Measurements from ENCODE around the gene NDST1. TPM values are rescaled to one million over a fixed set of nuclear protein-coding genes. Genes with fewer than 3 reads are reported as not detected.

NDST1 gene
- total RNA-seq, 1 donor from 2014 or later = 321 TPM

- Mint-ChIP-seq H3K4me1 (ENCODE audit: low read depth, unreplicated experiment) (peaks cover 18% of the 10 kb centered on the region), H3K36me3 (ENCODE audit: low read depth, unreplicated experiment) (no peaks in the 10 kb centered on the region), H3K9me3 (ENCODE audit: unreplicated experiment) (no peaks in the 10 kb centered on the region), H3K4me3 (ENCODE audit: unreplicated experiment) (no peak overlapping the region), H3K27me3 (ENCODE audit: low read depth, unreplicated experiment) (peaks cover 4% of the 10 kb centered on the region), H3K27ac (ENCODE audit: unreplicated experiment) (no peak overlapping the region)
- Histone ChIP-seq H3K9me3 (ENCODE audit: insufficient read depth, low read depth, low read length) (no peaks in the 10 kb centered on the region), H3K27ac (ENCODE audit: low read depth, low read length) (no peak overlapping the region), H3K4me2 (ENCODE audit: low read length) (no peak overlapping the region), H3K36me3 (ENCODE audit: insufficient read depth, low read length) (no peaks in the 10 kb centered on the region), H2AFZ (ENCODE audit: low read depth, low read length) (no peak overlapping the region), H3K9ac (ENCODE audit: low read length) (no peak overlapping the region), H3K27me3 (ENCODE audit: insufficient read depth, low read length) (no peaks in the 10 kb centered on the region), H3K4me1 (ENCODE audit: insufficient read depth, low read length) (peaks cover 6% of the 10 kb centered on the region), H3K79me2 (ENCODE audit: insufficient read depth, low read length) (no peaks in the 10 kb centered on the region), H4K20me1 (ENCODE audit: insufficient read depth, low read length) (no peaks in the 10 kb centered on the region), H3K4me3 (ENCODE audit: insufficient read depth, low read depth, low read length) (no peak overlapping the region)
- FAIRE-seq = no peak
- DNase-seq (ENCODE audit: low read depth) = no peak
- TF ChIP-seq EZH2 (IDR thresholded peaks at IDR 0.05; ENCODE audit: insufficient read depth, low read length) (no peak), CTCF (IDR thresholded peaks at IDR 0.05; ENCODE audit: insufficient read depth, low read depth, low read length) (no peak)
Observed at GRCh38 chr5:150565868-150566267, 57.9 kb downstream of the NDST1 start.

- Mint-ChIP-seq H3K27me3 (ENCODE audit: low read depth, unreplicated experiment) (peaks cover 4% of the 10 kb centered on the region), H3K4me3 (ENCODE audit: unreplicated experiment) (no peak overlapping the region), H3K4me1 (ENCODE audit: low read depth, unreplicated experiment) (peaks cover 13% of the 10 kb centered on the region), H3K9me3 (ENCODE audit: unreplicated experiment) (no peaks in the 10 kb centered on the region), H3K27ac (ENCODE audit: unreplicated experiment) (peak overlapping the region; percentile 91), H3K36me3 (ENCODE audit: low read depth, unreplicated experiment) (no peaks in the 10 kb centered on the region)
- Histone ChIP-seq H2AFZ (ENCODE audit: low read depth, low read length) (no peak overlapping the region), H3K9ac (ENCODE audit: low read length) (no peak overlapping the region), H3K4me3 (ENCODE audit: insufficient read depth, low read depth, low read length) (no peak overlapping the region), H3K36me3 (ENCODE audit: insufficient read depth, low read length) (no peaks in the 10 kb centered on the region), H3K4me2 (ENCODE audit: low read length) (no peak overlapping the region), H3K27me3 (ENCODE audit: insufficient read depth, low read length) (no peaks in the 10 kb centered on the region), H3K9me3 (ENCODE audit: insufficient read depth, low read depth, low read length) (no peaks in the 10 kb centered on the region), H4K20me1 (ENCODE audit: insufficient read depth, low read length) (no peaks in the 10 kb centered on the region), H3K4me1 (ENCODE audit: insufficient read depth, low read length) (peaks cover 6% of the 10 kb centered on the region), H3K79me2 (ENCODE audit: insufficient read depth, low read length) (no peaks in the 10 kb centered on the region), H3K27ac (ENCODE audit: low read depth, low read length) (peak overlapping the region; percentile 1)
- FAIRE-seq (no peak), DNase-seq (ENCODE audit: low read depth) (peak; percentile 92)
- TF ChIP-seq EZH2 (IDR thresholded peaks at IDR 0.05; ENCODE audit: insufficient read depth, low read length) (no peak), CTCF (IDR thresholded peaks at IDR 0.05; ENCODE audit: insufficient read depth, low read depth, low read length) (no peak)
Observed at GRCh38 chr5:150567031-150567717, 59.2 kb downstream of the NDST1 start.

- Histone ChIP-seq H3K27me3 (ENCODE audit: insufficient read depth, low read length) (no peaks in the 10 kb centered on the region), H3K36me3 (ENCODE audit: insufficient read depth, low read length) (no peaks in the 10 kb centered on the region), H3K27ac (ENCODE audit: low read depth, low read length) (no peak overlapping the region), H2AFZ (ENCODE audit: low read depth, low read length) (no peak overlapping the region), H3K4me2 (ENCODE audit: low read length) (no peak overlapping the region), H3K9me3 (ENCODE audit: insufficient read depth, low read depth, low read length) (no peaks in the 10 kb centered on the region), H3K9ac (ENCODE audit: low read length) (no peak overlapping the region), H3K4me1 (ENCODE audit: insufficient read depth, low read length) (peaks cover 6% of the 10 kb centered on the region), H4K20me1 (ENCODE audit: insufficient read depth, low read length) (no peaks in the 10 kb centered on the region), H3K4me3 (ENCODE audit: insufficient read depth, low read depth, low read length) (no peak overlapping the region), H3K79me2 (ENCODE audit: insufficient read depth, low read length) (no peaks in the 10 kb centered on the region)
- FAIRE-seq = no peak
- H3K27me3 Mint-ChIP-seq (ENCODE audit: low read depth, unreplicated experiment) = peaks cover 5% of the 10 kb centered on the region
- no peaks in the 10 kb centered on the region for H3K9me3 Mint-ChIP-seq (ENCODE audit: unreplicated experiment)
- no peak overlapping the region for H3K27ac Mint-ChIP-seq (ENCODE audit: unreplicated experiment)
- H3K4me1 Mint-ChIP-seq (ENCODE audit: low read depth, unreplicated experiment) = peaks cover 7% of the 10 kb centered on the region
- no peak for DNase-seq (ENCODE audit: low read depth)
- TF ChIP-seq EZH2 (IDR thresholded peaks at IDR 0.05; ENCODE audit: insufficient read depth, low read length) = no peak
- no peak for TF ChIP-seq CTCF (IDR thresholded peaks at IDR 0.05; ENCODE audit: insufficient read depth, low read depth, low read length)
- H3K4me3 Mint-ChIP-seq (ENCODE audit: unreplicated experiment) = no peak overlapping the region
- H3K36me3 Mint-ChIP-seq (ENCODE audit: low read depth, unreplicated experiment) = no peaks in the 10 kb centered on the region
Observed at GRCh38 chr5:150568663-150569062, 60.7 kb downstream of the NDST1 start.

Data from astrocyte (in vitro differentiated cells and primary cell).